Trophoblast cell (in vitro differentiated cells and primary cell): ENCODE measurements around the gene EPGN.

Source experiments
- DNase-seq, 2 donors: peaks; one replicate each; pipeline ENCODE4 v3.0.0-alpha.2; 2016
- H2AFZ ChIP-seq: 2 replicates; pipeline ENCODE4 v1.6.1; 2013; ENCODE audit warnings: low read length, moderate library complexity, mild to moderate bottlenecking; ENCODE audit not compliant: insufficient read depth, poor library complexity
- H2AK5ac ChIP-seq: 2 replicates; pipeline ENCODE4 v1.6.1; 2013; ENCODE audit warnings: mild to moderate bottlenecking, low read length
- H2BK120ac ChIP-seq: 2 replicates; pipeline ENCODE4 v1.6.1; 2013; ENCODE audit warnings: low read length, mild to moderate bottlenecking, moderate library complexity; ENCODE audit not compliant: insufficient read depth, poor library complexity
- H2BK12ac ChIP-seq: 2 replicates; pipeline ENCODE4 v1.6.1; 2013; ENCODE audit warnings: mild to moderate bottlenecking, low read length, moderate library complexity
- H2BK5ac ChIP-seq: 2 replicates; pipeline ENCODE4 v1.6.1; 2013; ENCODE audit warnings: low read length, low read depth, moderate library complexity, mild to moderate bottlenecking; ENCODE audit not compliant: poor library complexity
- H3K14ac ChIP-seq: 2 replicates; pipeline ENCODE4 v1.6.1; 2013; ENCODE audit warnings: mild to moderate bottlenecking, low read length
- H3K18ac ChIP-seq: 2 replicates; pipeline ENCODE4 v1.6.1; 2013; ENCODE audit warnings: mild to moderate bottlenecking, low read length
- H3K23ac ChIP-seq: 2 replicates; pipeline ENCODE4 v1.6.1; 2013; ENCODE audit warnings: low read length
- H3K27ac ChIP-seq: 2 replicates; pipeline ENCODE4 v1.5.1; 2013; ENCODE audit warnings: low read depth, mild to moderate bottlenecking, inconsistent platforms, low read length, moderate library complexity
- H3K27me3 ChIP-seq: 2 replicates; pipeline ENCODE4 v1.6.1; 2013; ENCODE audit warnings: inconsistent platforms, mild to moderate bottlenecking, low read length, moderate library complexity; ENCODE audit not compliant: insufficient read depth
- H3K36me3 ChIP-seq, 2 experiments: 1 replicate in 1 of 2; 2 replicates in 1 of 2; pipeline ENCODE4 v1.6.1; 2013; ENCODE audit warnings: low read length in 2 of 2, mild to moderate bottlenecking in 2 of 2, moderate library complexity in 1 of 2; ENCODE audit not compliant: insufficient read depth in 2 of 2, control insufficient read depth in 1 of 2
- H3K4ac ChIP-seq: 2 replicates; pipeline ENCODE4 v1.6.1; 2013; ENCODE audit warnings: low read depth, mild to moderate bottlenecking, low read length, moderate library complexity
- H3K4me1 ChIP-seq, 2 experiments: 1 replicate in 1 of 2; 2 replicates in 1 of 2; pipeline ENCODE4 v1.6.1; 2013; ENCODE audit warnings: low read length in 2 of 2, mild to moderate bottlenecking in 2 of 2, moderate library complexity in 1 of 2; ENCODE audit not compliant: insufficient read depth in 2 of 2, control insufficient read depth in 1 of 2
- H3K4me2 ChIP-seq: 2 replicates; pipeline ENCODE4 v1.6.1; 2013; ENCODE audit warnings: inconsistent platforms, mild to moderate bottlenecking, low read length, moderate library complexity
- H3K4me3 ChIP-seq: 2 replicates; pipeline ENCODE4 v1.5.1; 2013; ENCODE audit warnings: mild to moderate bottlenecking, low read depth, low read length, inconsistent platforms
- H3K79me1 ChIP-seq: one replicate; pipeline ENCODE4 v1.6.1; 2013; ENCODE audit warnings: low read length
- H3K79me2 ChIP-seq: 2 replicates; pipeline ENCODE4 v1.6.1; 2013; ENCODE audit warnings: low read length, mild to moderate bottlenecking; ENCODE audit not compliant: control insufficient read depth, insufficient read depth, poor library complexity
- H3K9ac ChIP-seq: 2 replicates; pipeline ENCODE4 v1.6.1; 2013; ENCODE audit warnings: mild to moderate bottlenecking, low read length
- H3K9me3 ChIP-seq: 2 replicates; pipeline ENCODE4 v1.6.1; 2013; ENCODE audit warnings: low read depth, mild to moderate bottlenecking, control low read depth, inconsistent platforms, low read length; ENCODE audit not compliant: insufficient read depth
- H4K12ac ChIP-seq: 2 replicates; pipeline ENCODE4 v1.6.1; 2013; ENCODE audit warnings: low read depth, mild to moderate bottlenecking, low read length, moderate library complexity
- H4K8ac ChIP-seq: 2 replicates; pipeline ENCODE4 v1.6.1; 2013; ENCODE audit warnings: low read depth, mild to moderate bottlenecking, low read length, moderate library complexity
- H4K91ac ChIP-seq: one replicate; pipeline ENCODE4 v1.6.1; 2013; ENCODE audit warnings: low read depth, mild to moderate bottlenecking, low read length, moderate library complexity
- WGBS: extraction: QIAGEN DNeasy Blood & Tissue Kit; methylation state at CpG from one replicate; pipeline ENCODE4 v1.1.7; 2013; ENCODE audit warnings: missing lambda C conversion rate; ENCODE audit not compliant: insufficient read length, insufficient coverage; ENCODE audit errors: extremely low coverage; 5-methylcytosine and 5-hydroxymethylcytosine counted together

EPGN gene

GRCh38 chr4:74314329-74314728 lies 6.1 kb downstream of the EPGN start:
- Histone ChIP-seq H2BK5ac (no peak overlapping the region), H2BK120ac (no peak overlapping the region), H3K4ac (no peak overlapping the region), H2AK5ac (no peak overlapping the region), H3K9me3 (no peaks in the 10 kb centered on the region), H3K27me3 (no peaks in the 10 kb centered on the region), H4K8ac (no peak overlapping the region), H3K36me3 (no peaks in the 10 kb centered on the region), H3K4me1 (no peaks in the 10 kb centered on the region), H3K14ac (no peak overlapping the region), H2BK12ac (no peak overlapping the region), H3K9ac (no peak overlapping the region), H4K12ac (no peak overlapping the region), H3K18ac (no peak overlapping the region), H2AFZ (no peak overlapping the region), H3K4me2 (no peak overlapping the region), H3K79me1 (no peaks in the 10 kb centered on the region), H3K23ac (no peak overlapping the region), H3K27ac (no peak overlapping the region), H3K79me2 (no peaks in the 10 kb centered on the region), H4K91ac (no peak overlapping the region), H3K4me3 (no peak overlapping the region)
- DNase-seq, result no peak
- no CpG with 5 or more reads among the region's 2 CpGs for WGBS

- no peak overlapping the region for H3K4ac ChIP-seq
- H2BK120ac ChIP-seq, result no peak overlapping the region
- H4K12ac ChIP-seq, result no peak overlapping the region
- H3K79me1 ChIP-seq, result no peaks in the 10 kb centered on the region
- H2BK12ac ChIP-seq, result no peak overlapping the region
- no peaks in the 10 kb centered on the region for H3K4me1 ChIP-seq
- H3K18ac ChIP-seq, result no peak overlapping the region
- H3K27ac ChIP-seq, result no peak overlapping the region
- H2BK5ac ChIP-seq, result no peak overlapping the region
- H3K9me3 ChIP-seq, result no peaks in the 10 kb centered on the region
- H3K4me3 ChIP-seq, result no peak overlapping the region
- no peak overlapping the region for H3K23ac ChIP-seq
- H2AFZ ChIP-seq, result no peak overlapping the region
- no peak overlapping the region for H4K8ac ChIP-seq
- H3K27me3 ChIP-seq, result no peaks in the 10 kb centered on the region
- no peak overlapping the region for H3K4me2 ChIP-seq
- no peak overlapping the region for H4K91ac ChIP-seq
- DNase-seq, result no peak
- H3K14ac ChIP-seq, result no peak overlapping the region
- H2AK5ac ChIP-seq, result no peak overlapping the region
- no peaks in the 10 kb centered on the region for H3K36me3 ChIP-seq
- no peak overlapping the region for H3K9ac ChIP-seq
- WGBS, result no CpG with 5 or more reads among the region's 2 CpGs
- H3K79me2 ChIP-seq, result no peaks in the 10 kb centered on the region
These were observed 6.7 kb downstream of the EPGN start for GRCh38 chr4:74314944-74315343.

- H4K12ac ChIP-seq, result no peak overlapping the region
- H3K4me3 ChIP-seq, result no peak overlapping the region
- no peak overlapping the region for H3K23ac ChIP-seq
- H3K4me1 ChIP-seq, result no peaks in the 10 kb centered on the region
- no peak overlapping the region for H3K18ac ChIP-seq
- no peak overlapping the region for H4K91ac ChIP-seq
- no peaks in the 10 kb centered on the region for H3K79me2 ChIP-seq
- H3K9me3 ChIP-seq, result no peaks in the 10 kb centered on the region
- H3K27ac ChIP-seq, result no peak overlapping the region
- no peak overlapping the region for H2BK5ac ChIP-seq
- H3K27me3 ChIP-seq, result no peaks in the 10 kb centered on the region
- no CpG with 5 or more reads among the region's 5 CpGs for WGBS
- H2BK120ac ChIP-seq, result no peak overlapping the region
- no peak overlapping the region for H2AFZ ChIP-seq
- DNase-seq, result no peak
- H3K4me2 ChIP-seq, result no peak overlapping the region
- H3K14ac ChIP-seq, result no peak overlapping the region
- no peaks in the 10 kb centered on the region for H3K36me3 ChIP-seq
- H2BK12ac ChIP-seq, result no peak overlapping the region
- no peak overlapping the region for H3K9ac ChIP-seq
- H3K79me1 ChIP-seq, result no peaks in the 10 kb centered on the region
- H2AK5ac ChIP-seq, result no peak overlapping the region
- H4K8ac ChIP-seq, result no peak overlapping the region
- H3K4ac ChIP-seq, result no peak overlapping the region
These were observed 7.1 kb downstream of the EPGN start for GRCh38 chr4:74315376-74315775.

GRCh38 chr4:74316397-74316796 lies 8.1 kb downstream of the EPGN start:
- Histone ChIP-seq H3K23ac (no peak overlapping the region), H3K27ac (no peak overlapping the region), H3K18ac (no peak overlapping the region), H2BK120ac (no peak overlapping the region), H2AK5ac (no peak overlapping the region), H2BK12ac (no peak overlapping the region), H4K91ac (no peak overlapping the region), H3K4me2 (no peak overlapping the region), H3K79me1 (no peaks in the 10 kb centered on the region), H3K79me2 (no peaks in the 10 kb centered on the region), H3K4me3 (no peak overlapping the region), H3K36me3 (no peaks in the 10 kb centered on the region), H3K4me1 (peaks cover 3 to 4% of the 10 kb centered on the region in 2 experiments), H4K12ac (no peak overlapping the region), H4K8ac (no peak overlapping the region), H3K27me3 (no peaks in the 10 kb centered on the region), H2BK5ac (no peak overlapping the region), H3K9me3 (no peaks in the 10 kb centered on the region), H3K14ac (no peak overlapping the region), H3K4ac (no peak overlapping the region), H3K9ac (no peak overlapping the region), H2AFZ (no peak overlapping the region)
- WGBS, result no CpG with 5 or more reads among the region's 2 CpGs
- DNase-seq, result no peak
